VCaP (cell line): ENCODE data around the gene CLDN7.

ENCODE experiments used
- H3K27ac ChIP-seq: fragments of 450-650 bp; 2 replicates; pipeline ENCODE4 v1.5.1; 2017
- TF ChIP-seq, protein P1 (sequence below): fragments of 450-650 bp; conservative IDR thresholded peaks from 2 replicates; pipeline ENCODE4 v1.5.1; 2017; ENCODE audit warnings: mild to moderate bottlenecking, moderate library complexity

The CLDN7 gene

DNA sequence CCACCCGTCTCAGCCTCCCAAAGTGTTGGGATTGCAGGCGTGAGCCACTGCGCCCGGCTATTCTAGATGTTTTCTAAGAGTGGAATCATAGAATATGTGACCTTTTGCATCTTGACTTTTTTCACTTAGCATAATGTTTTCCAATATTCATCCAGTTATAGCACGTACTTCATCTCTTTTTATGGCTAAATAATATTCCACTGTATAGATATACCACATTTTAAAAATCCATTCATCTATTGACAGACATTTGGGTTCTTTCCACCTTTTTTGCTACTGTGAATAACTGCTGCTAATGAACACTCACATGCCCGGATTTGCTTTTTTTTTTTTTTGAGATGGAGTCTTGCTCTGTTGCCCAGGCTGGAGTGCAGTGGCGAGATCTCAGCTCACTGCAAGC lies 41.9 kb upstream of the CLDN7 start:
- no peak overlapping the region for H3K27ac ChIP-seq
- TF ChIP-seq, protein P1, sequence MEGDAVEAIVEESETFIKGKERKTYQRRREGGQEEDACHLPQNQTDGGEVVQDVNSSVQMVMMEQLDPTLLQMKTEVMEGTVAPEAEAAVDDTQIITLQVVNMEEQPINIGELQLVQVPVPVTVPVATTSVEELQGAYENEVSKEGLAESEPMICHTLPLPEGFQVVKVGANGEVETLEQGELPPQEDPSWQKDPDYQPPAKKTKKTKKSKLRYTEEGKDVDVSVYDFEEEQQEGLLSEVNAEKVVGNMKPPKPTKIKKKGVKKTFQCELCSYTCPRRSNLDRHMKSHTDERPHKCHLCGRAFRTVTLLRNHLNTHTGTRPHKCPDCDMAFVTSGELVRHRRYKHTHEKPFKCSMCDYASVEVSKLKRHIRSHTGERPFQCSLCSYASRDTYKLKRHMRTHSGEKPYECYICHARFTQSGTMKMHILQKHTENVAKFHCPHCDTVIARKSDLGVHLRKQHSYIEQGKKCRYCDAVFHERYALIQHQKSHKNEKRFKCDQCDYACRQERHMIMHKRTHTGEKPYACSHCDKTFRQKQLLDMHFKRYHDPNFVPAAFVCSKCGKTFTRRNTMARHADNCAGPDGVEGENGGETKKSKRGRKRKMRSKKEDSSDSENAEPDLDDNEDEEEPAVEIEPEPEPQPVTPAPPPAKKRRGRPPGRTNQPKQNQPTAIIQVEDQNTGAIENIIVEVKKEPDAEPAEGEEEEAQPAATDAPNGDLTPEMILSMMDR: no peak

DNA sequence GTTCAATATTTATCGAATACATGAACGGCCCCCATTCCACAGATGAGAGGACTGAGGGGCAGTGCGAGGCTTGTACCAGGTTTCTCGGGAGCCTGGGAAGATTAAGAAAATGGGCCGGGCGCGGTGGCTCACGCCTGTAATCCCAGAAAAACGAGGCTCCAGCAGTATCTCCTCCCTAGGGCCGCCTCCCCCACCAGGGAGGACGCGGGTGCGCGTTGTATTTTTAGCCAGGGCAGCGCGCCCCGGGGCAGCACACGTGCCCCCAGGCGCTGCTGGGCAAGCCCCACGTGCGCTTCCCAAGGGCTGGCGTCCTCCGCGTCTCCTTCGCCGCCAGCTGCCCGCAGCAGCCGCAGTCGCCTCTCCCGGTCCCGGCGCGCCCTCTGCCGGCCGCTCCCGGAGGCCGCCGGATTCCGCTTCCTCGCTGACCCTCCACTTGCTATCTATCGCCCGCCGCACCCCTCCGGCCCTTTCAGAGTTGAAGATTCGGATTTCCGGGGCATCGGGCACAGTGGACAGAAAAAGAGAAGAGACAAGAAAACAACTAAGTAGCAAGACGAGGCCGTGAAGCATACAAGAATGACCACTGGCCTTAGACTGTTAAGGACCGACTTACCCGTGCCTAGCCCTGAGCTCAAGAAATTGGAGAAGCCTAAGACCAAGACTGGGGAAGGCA lies 34.0 kb upstream of the CLDN7 start:
- TF ChIP-seq, protein P1: peak; percentile 89
- H3K27ac ChIP-seq: no peak overlapping the region

- H3K27ac ChIP-seq: no peak overlapping the region
- TF ChIP-seq, protein P1: peak; percentile 17
Observed at GRCh38 chr17:7295230-7296180, 33.2 kb upstream of the CLDN7 start.

DNA sequence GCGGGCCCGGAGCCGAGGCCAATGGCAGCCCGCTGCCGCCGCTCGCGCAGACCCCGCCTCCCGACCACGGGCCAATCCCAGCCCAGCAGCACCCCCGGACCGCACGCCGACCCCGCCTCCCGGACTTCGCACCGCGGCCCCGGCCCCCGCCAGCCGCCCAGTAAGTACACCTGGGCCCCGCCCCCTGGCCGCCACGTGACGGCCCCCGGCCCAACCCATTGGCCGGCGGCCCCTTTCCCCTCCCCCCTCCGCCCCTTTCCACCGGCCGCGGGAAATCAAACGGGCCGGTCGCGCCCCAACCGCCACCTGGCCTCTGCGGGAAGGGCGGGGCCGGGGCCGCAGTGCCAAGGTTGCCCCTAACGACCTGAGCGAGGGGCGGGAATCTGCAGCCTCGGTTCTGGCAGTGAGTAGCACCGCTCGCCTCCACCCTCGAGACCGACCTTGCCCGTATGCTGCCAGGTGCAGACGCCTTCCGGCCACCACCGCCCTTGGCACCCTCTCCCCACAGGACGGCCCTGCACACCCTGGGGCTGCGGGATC lies 32.4 kb upstream of the CLDN7 start, which contains the start of gene YBX2:
Gene YBX2, minus strand, starts transcription at position 26 of the 540 bp plus-strand sequence. CDS start 139 bp downstream, outside the sequence.
- TF ChIP-seq, protein P1: no peak
- H3K27ac ChIP-seq: no peak within 1 kb of the TSS

GRCh38 chr17:7293816-7294613 lies 31.7 kb upstream of the CLDN7 start:
- H3K27ac ChIP-seq: no peak overlapping the region
- TF ChIP-seq, protein P1: no peak

GRCh38 chr17:7293159-7293558 lies 30.9 kb upstream of the CLDN7 start:
- TF ChIP-seq, protein P1: no peak
- no peak overlapping the region for H3K27ac ChIP-seq
